Tibial artery (tissue), 4 donors: Measurements from ENCODE around the gene PLAAT4.

Experiments used
- DNase-seq, 2 donors: peaks; one replicate each; pipeline ENCODE4 v3.0.0-alpha.2; 2019
- H3K27ac ChIP-seq, 2 donors: fragments of 200-600 bp; sonication (generic) in 1 of 2; 1 replicate in 1 of 2; 2 replicates in 1 of 2; pipeline ENCODE4 v1.5.1; 2018 to 2019; ENCODE audit warnings: mild to moderate bottlenecking in 1 of 2
- H3K27me3 ChIP-seq, 2 donors: fragments of 200-600 bp; sonication (generic) in 1 of 2; one replicate each; pipeline versions ENCODE4 v1.5.1 to v1.6.0; 2016 to 2019
- H3K36me3 ChIP-seq, 3 donors: fragments of 200-600 bp; sonication (generic) in 2 of 3; one replicate each; pipeline ENCODE4 v1.5.1; 2016 to 2019; ENCODE audit warnings: mild to moderate bottlenecking in 2 of 3
- H3K4me1 ChIP-seq, 4 donors: fragments of 200-600 bp; sonication (generic) in 2 of 4; 1 replicate in 3 of 4; 2 replicates in 1 of 4; pipeline ENCODE4 v1.5.1; 2016 to 2019
- H3K4me3 ChIP-seq, 2 donors: fragments of 200-600 bp; sonication (generic) in 1 of 2; 1 replicate in 1 of 2; 2 replicates in 1 of 2; pipeline ENCODE4 v1.5.1; 2018 to 2019; ENCODE audit warnings: mild to moderate bottlenecking in 2 of 2
- H3K9me3 ChIP-seq, 3 donors: fragments of 200-600 bp; sonication (generic) in 1 of 3; one replicate each; pipeline ENCODE4 v1.5.1; 2016 to 2019
- CTCF ChIP-seq, 2 experiments: fragments of 200-600 bp in 1 of 2; fragments of 450-650 bp in 1 of 2; IDR thresholded peaks; one replicate each; pipeline ENCODE4 v1.5.1; 2017 to 2019; ENCODE audit warnings: antibody characterized with exemption in 2 of 2, mild to moderate bottlenecking in 1 of 2, moderate library complexity in 1 of 2
- intact Hi-C: fragments of 100-400 bp; cut with DNase I; formaldehyde crosslinking; loops from one replicate; pipeline ENCODE4 v1.15.0; 2023; ENCODE audit warnings: low total_unique reads

PLAAT4 gene

GRCh38 chr11:63505857-63506528, 30.6 kb upstream of the PLAAT4 start, which contains the start of gene LGALS12:
Gene LGALS12 (plus strand): TSS chr11:63506084. CDS start chr11:63506459, 375 bp downstream.
- Histone ChIP-seq H3K36me3 (no peaks in the 10 kb centered on the region), H3K27ac (no peak within 1 kb of the TSS), H3K27me3 (no peaks in the 10 kb centered on the region), H3K4me3 (no peak within 1 kb of the TSS), H3K9me3 (no peaks in the 10 kb centered on the region), H3K4me1 (peaks cover 0 to 20% (median 10%) of the 10 kb centered on the region in 4 donors)
- intact Hi-C loops = no loop called here
- DNase-seq = no peak
- TF ChIP-seq CTCF (IDR thresholded peaks at IDR 0.05) = no peak

GRCh38 chr11:63506876-63507275, 29.7 kb upstream of the PLAAT4 start:
- no peak for DNase-seq
- Histone ChIP-seq H3K27me3 (no peaks in the 10 kb centered on the region), H3K9me3 (no peaks in the 10 kb centered on the region), H3K36me3 (no peaks in the 10 kb centered on the region), H3K4me3 (no peak overlapping the region), H3K27ac (no peak overlapping the region), H3K4me1 (peaks cover 0 to 20% (median 13%) of the 10 kb centered on the region in 4 donors)
- no peak for TF ChIP-seq CTCF (IDR thresholded peaks at IDR 0.05)
- intact Hi-C loops = no loop called here

GRCh38 chr11:63507511-63507910, 29.1 kb upstream of the PLAAT4 start:
- Histone ChIP-seq H3K4me1 (peaks cover 0 to 20% (median 13%) of the 10 kb centered on the region in 4 donors), H3K9me3 (no peaks in the 10 kb centered on the region), H3K27me3 (no peaks in the 10 kb centered on the region), H3K27ac (no peak overlapping the region), H3K4me3 (no peak overlapping the region), H3K36me3 (no peaks in the 10 kb centered on the region)
- DNase-seq = no peak
- no peak for TF ChIP-seq CTCF (IDR thresholded peaks at IDR 0.05)
- intact Hi-C loops = no loop called here

GRCh38 chr11:63508009-63508408, 28.6 kb upstream of the PLAAT4 start:
- Histone ChIP-seq H3K36me3 (no peaks in the 10 kb centered on the region), H3K27ac (no peak overlapping the region), H3K4me3 (no peak overlapping the region), H3K9me3 (no peaks in the 10 kb centered on the region), H3K27me3 (no peaks in the 10 kb centered on the region), H3K4me1 (peaks cover 0 to 20% (median 13%) of the 10 kb centered on the region in 4 donors)
- intact Hi-C loops = no loop called here
- TF ChIP-seq CTCF (IDR thresholded peaks at IDR 0.05) = peak in 1 of 2 experiments; percentile 24
- no peak for DNase-seq

- no peak overlapping the region for H3K4me3 ChIP-seq
- peaks cover 0 to 20% (median 13%) of the 10 kb centered on the region in 4 donors for H3K4me1 ChIP-seq
- H3K9me3 ChIP-seq = no peaks in the 10 kb centered on the region
- DNase-seq = no peak
- intact Hi-C loops = no loop called here
- no peaks in the 10 kb centered on the region for H3K36me3 ChIP-seq
- no peak overlapping the region for H3K27ac ChIP-seq
- TF ChIP-seq CTCF (IDR thresholded peaks at IDR 0.05) = no peak
- no peaks in the 10 kb centered on the region for H3K27me3 ChIP-seq
Measured at GRCh38 chr11:63508745-63509144, 27.9 kb upstream of the PLAAT4 start.
